ENCODE results near the gene PRDM1.

Gene PRDM1

DNA sequence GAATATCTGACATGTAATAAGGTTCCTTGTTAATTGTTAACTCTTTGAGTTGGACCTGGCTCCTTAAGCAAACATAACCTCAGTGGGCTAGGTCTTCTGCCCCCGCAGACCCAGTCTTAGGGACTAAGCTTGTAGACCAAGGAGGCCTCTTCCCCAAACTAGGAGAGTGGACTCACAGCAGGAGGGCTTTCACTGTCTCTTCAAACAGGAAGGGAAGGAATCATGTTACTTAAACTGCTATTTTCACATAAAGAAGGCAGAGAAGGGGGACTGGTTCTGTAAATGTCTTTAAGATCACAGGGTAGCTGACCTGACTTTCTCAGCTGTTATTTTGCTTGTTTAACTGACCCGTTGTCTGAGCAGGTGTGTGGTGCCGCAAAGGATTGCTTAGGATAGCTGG lies 34.9 kb upstream of the PRDM1 start:
- Histone ChIP-seq H3K9me2 (replicated peaks; ENCODE audit: low read depth, low read length) (no peaks in the 10 kb centered on the region), H3K79me2 (ENCODE audit: insufficient read depth, low read length) (no peaks in the 10 kb centered on the region), H4K20me1 (ENCODE audit: insufficient read depth, low read length, poor library complexity, severe bottlenecking) (no peaks in the 10 kb centered on the region), H3K27me3 (ENCODE audit: insufficient read depth, low read length, poor library complexity, severe bottlenecking) (no peaks in the 10 kb centered on the region), H3K36me3 (ENCODE audit: insufficient read depth, low read length) (no peaks in the 10 kb centered on the region), H3K9me3 (ENCODE audit: insufficient read depth, low read depth, low read length) (no peaks in the 10 kb centered on the region), H3K4me1 (ENCODE audit: insufficient read depth, low read length, poor library complexity, severe bottlenecking) (peaks cover 3% of the 10 kb centered on the region), H3F3A (ENCODE audit: low read depth) (no peaks in the 10 kb centered on the region), H3K4me2 (ENCODE audit: low read depth, low read length, poor library complexity, severe bottlenecking) (no peak overlapping the region), H2AFZ (ENCODE audit: low read length) (no peak overlapping the region), H3K9ac (ENCODE audit: low read depth, low read length, poor library complexity, severe bottlenecking) (no peak overlapping the region), H3K4me3 (ENCODE audit: low read length, poor library complexity, severe bottlenecking) (no peak overlapping the region)
- TF ChIP-seq CTCF (conservative IDR thresholded peaks at IDR 0.05; ENCODE audit: low read length) (no peak), EZH2phosphoT487 (IDR thresholded peaks at IDR 0.05; ENCODE audit: borderline replicate concordance) (no peak)

GRCh38 chr6:106053484-106054205 lies 32.5 kb upstream of the PRDM1 start:
- H3K4me2 ChIP-seq (ENCODE audit: low read depth, low read length, poor library complexity, severe bottlenecking), result no peak overlapping the region
- no peak overlapping the region for H3K9ac ChIP-seq (ENCODE audit: low read depth, low read length, poor library complexity, severe bottlenecking)

GRCh38 chr6:106055489-106055888 lies 30.6 kb upstream of the PRDM1 start:
- H3K9ac ChIP-seq (ENCODE audit: low read depth, low read length, poor library complexity, severe bottlenecking), result no peak overlapping the region
- H3K4me2 ChIP-seq (ENCODE audit: low read depth, low read length, poor library complexity, severe bottlenecking), result no peak overlapping the region
- TF ChIP-seq CTCF (conservative IDR thresholded peaks at IDR 0.05; ENCODE audit: low read length) (no peak), EZH2phosphoT487 (IDR thresholded peaks at IDR 0.05; ENCODE audit: borderline replicate concordance) (no peak)
- no peaks in the 10 kb centered on the region for H3F3A ChIP-seq (ENCODE audit: low read depth)
- peaks cover 37% of the 10 kb centered on the region for H3K27me3 ChIP-seq (ENCODE audit: insufficient read depth, low read length, poor library complexity, severe bottlenecking)
- H3K9me2 ChIP-seq (replicated peaks; ENCODE audit: low read depth, low read length), result no peaks in the 10 kb centered on the region
- H3K4me3 ChIP-seq (ENCODE audit: low read length, poor library complexity, severe bottlenecking), result no peak overlapping the region
- no peak overlapping the region for H2AFZ ChIP-seq (ENCODE audit: low read length)
- no peaks in the 10 kb centered on the region for H3K36me3 ChIP-seq (ENCODE audit: insufficient read depth, low read length)
- no peaks in the 10 kb centered on the region for H4K20me1 ChIP-seq (ENCODE audit: insufficient read depth, low read length, poor library complexity, severe bottlenecking)
- no peaks in the 10 kb centered on the region for H3K79me2 ChIP-seq (ENCODE audit: insufficient read depth, low read length)
- H3K9me3 ChIP-seq (ENCODE audit: insufficient read depth, low read depth, low read length), result no peaks in the 10 kb centered on the region
- H3K4me1 ChIP-seq (ENCODE audit: insufficient read depth, low read length, poor library complexity, severe bottlenecking), result peaks cover 8% of the 10 kb centered on the region

More at GRCh38 chr6:106053484-106054205, 32.5 kb upstream of the PRDM1 start:
- no peaks in the 10 kb centered on the region for H3K9me2 ChIP-seq (replicated peaks; ENCODE audit: low read depth, low read length)
- H3K4me1 ChIP-seq (ENCODE audit: insufficient read depth, low read length, poor library complexity, severe bottlenecking), result peaks cover 8% of the 10 kb centered on the region
- no peak for TF ChIP-seq EZH2phosphoT487 (IDR thresholded peaks at IDR 0.05; ENCODE audit: borderline replicate concordance)
- TF ChIP-seq CTCF (conservative IDR thresholded peaks at IDR 0.05; ENCODE audit: low read length), result no peak
- H3K9me3 ChIP-seq (ENCODE audit: insufficient read depth, low read depth, low read length), result no peaks in the 10 kb centered on the region
- H3K4me3 ChIP-seq (ENCODE audit: low read length, poor library complexity, severe bottlenecking), result no peak overlapping the region
- no peaks in the 10 kb centered on the region for H3K79me2 ChIP-seq (ENCODE audit: insufficient read depth, low read length)
- H3K27me3 ChIP-seq (ENCODE audit: insufficient read depth, low read length, poor library complexity, severe bottlenecking), result peaks cover 18% of the 10 kb centered on the region
- H3F3A ChIP-seq (ENCODE audit: low read depth), result no peaks in the 10 kb centered on the region
- no peaks in the 10 kb centered on the region for H4K20me1 ChIP-seq (ENCODE audit: insufficient read depth, low read length, poor library complexity, severe bottlenecking)
- H2AFZ ChIP-seq (ENCODE audit: low read length), result no peak overlapping the region
- H3K36me3 ChIP-seq (ENCODE audit: insufficient read depth, low read length), result no peaks in the 10 kb centered on the region

Data from Loucy (cell line).